NCI-H748 treated with DMSO at 0.1 percent for 48 hours (cell line): ENCODE measurements around the gene C3orf49.

Experiments
- DNase-seq: peaks from one replicate; lab custom pipeline; 2025; lab: John Stamatoyannopoulos, UW

C3orf49 gene

DNA sequence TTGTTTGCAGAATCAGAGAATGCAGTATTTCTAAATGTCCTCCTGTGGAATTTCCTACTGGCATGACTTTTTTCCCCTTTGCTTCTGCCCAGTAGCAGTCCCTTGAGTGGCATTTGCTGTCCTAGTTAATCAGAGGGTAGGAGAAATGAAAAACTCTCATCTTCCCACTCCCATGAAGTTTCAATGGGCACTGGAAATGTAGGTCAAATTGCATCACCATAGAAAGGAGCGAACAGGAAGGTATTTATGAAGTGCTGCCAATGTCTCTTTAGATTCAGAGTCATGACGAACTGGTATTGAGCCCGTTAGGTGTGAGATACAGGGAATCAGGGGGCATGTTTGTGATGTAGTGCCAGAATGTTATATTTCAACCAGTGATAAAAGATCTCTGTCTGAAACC is 67.8 kb downstream of the C3orf49 start:
- DNase-seq, result no peak

DNA sequence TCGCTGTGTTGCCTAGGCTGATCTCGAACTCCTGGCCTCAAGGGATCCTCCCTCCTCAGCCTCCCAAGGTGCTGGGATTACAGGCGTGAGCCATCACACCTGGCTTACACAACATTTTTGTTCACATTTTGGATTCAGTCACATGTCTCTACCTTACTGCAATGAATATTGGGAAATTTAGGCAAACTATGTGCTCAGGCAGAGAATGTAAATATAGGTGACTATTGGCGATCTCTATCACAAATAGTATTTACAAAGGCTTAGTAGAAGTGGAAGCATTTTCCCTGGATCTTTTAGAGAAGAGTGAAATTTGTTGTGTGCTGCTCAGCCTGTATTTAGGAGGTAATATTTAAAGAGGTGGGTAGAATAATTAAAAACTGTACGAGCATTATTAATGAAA is 72.4 kb downstream of the C3orf49 start:
- DNase-seq, result no peak

DNA sequence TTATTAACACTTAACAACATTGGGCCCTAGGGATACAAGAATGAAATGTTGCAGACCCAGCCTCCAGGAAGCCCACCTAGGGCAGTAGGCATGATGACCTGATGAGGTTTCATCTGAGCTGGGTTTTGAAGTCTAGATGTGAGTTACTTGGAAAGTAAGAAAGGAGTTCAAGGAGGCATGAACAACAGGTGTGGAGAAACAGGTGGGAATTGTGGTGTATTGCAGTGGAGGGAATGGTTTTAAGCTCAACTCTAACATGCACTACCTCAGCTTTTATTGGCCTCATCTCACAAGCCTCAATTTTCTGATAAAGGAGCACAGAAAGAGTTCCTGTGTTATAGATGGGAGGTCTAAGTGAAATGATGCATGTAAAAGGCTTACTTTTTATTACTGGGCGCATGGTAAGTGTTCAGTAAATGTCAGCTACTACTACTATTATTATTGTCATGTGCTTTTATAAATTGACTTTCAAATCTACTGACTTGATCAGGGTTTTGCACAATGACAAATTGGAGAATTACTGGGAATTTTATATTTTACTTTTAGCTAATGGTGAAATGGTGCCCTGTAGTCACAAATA is 73.8 kb downstream of the C3orf49 start:
- DNase-seq, result no peak

DNA sequence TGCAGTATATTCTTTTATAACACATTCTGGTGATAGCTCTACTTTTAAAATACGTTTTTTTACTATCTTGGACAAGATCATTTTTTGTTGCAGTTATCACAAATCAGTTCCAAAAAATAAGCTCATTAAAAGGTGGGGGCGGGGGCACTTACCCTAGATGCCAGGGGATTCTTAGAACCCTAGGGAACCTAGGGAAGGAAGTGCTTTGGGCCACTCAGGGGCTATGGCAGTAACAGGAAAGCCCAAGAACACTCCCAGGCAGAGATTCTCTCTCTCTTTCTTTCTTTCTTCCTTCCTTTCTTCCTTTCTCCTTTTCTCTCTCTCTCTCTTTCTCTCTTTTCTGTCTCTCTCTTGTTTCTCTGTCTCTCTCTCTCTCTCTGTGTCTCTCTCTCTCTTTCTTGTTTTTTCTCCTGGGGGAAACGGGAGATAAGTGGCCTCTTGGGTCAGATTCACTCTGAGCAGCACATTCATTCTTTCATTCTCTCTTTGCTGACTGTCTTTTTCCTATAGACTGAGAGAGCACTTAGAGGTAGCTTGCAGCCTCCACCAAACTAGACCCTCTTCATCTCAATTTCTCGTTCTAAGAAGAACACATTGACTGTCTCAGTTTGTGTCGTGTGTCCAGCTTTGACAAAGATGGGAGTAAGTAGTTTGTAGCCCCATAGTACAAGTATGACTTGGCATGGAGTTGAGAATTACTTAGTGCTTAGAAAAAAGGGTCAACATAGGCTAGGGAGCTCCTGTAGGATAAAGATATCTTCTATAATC is 76.5 kb downstream of the C3orf49 start:
- DNase-seq, result no peak

DNA sequence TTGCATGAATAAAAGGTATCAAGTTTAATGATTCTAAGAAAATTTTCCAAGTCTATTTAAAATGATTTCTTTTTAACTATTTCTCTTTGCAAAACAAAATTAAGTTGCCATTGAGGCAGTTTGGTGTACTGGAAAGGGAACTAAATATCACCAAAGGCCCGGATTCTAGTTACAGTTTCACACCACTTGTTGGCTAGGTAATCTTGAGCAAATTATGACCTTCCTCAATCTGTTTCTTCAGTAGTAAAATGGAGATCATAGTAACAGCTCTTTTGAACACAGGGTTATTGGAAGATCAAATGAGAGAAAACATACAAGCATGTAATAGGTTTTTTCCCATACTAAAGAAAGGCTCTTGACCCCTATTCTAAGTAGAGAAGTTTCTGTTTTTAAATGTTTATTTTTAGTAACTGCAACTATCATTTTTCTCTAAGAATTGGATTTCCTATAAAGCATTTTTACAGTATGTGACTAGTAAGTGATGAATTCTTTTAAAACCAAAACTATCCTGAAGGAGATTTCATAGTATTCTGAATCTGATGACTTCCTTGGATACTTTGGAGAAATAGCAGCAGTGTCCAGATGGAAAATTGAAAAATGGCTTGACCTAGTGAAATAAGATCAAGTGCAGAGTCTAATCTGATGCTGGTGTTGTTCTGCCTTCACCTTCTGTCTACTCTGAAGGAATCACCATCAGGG is 77.4 kb downstream of the C3orf49 start:
- DNase-seq, result no peak
